ENCODE measurements around the gene MAP3K5.

DNA sequence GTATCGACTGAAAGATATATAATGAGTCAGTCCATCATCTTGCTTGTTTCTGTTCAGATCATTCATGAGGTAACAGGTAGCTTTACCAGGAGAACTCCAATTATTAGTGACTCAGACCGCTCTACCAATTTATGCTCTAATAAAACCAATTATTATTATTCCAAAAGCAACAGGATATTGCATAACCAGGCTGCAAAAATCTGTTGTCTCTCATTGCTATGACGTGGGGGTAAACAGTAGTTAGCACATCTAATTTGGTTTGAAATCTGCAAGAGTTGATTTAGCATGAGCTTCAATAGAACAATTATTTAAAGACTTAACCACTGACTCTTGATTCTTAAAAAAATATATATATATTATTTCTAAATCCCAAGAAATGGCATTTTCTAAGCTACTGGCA lies 151.1 kb downstream of the MAP3K5 start:
- TF ChIP-seq POLR2AphosphoS5 (IDR thresholded peaks at IDR 0.05; ENCODE audit: low read depth, low read length), result no peak
- TF ChIP-seq, protein P1, sequence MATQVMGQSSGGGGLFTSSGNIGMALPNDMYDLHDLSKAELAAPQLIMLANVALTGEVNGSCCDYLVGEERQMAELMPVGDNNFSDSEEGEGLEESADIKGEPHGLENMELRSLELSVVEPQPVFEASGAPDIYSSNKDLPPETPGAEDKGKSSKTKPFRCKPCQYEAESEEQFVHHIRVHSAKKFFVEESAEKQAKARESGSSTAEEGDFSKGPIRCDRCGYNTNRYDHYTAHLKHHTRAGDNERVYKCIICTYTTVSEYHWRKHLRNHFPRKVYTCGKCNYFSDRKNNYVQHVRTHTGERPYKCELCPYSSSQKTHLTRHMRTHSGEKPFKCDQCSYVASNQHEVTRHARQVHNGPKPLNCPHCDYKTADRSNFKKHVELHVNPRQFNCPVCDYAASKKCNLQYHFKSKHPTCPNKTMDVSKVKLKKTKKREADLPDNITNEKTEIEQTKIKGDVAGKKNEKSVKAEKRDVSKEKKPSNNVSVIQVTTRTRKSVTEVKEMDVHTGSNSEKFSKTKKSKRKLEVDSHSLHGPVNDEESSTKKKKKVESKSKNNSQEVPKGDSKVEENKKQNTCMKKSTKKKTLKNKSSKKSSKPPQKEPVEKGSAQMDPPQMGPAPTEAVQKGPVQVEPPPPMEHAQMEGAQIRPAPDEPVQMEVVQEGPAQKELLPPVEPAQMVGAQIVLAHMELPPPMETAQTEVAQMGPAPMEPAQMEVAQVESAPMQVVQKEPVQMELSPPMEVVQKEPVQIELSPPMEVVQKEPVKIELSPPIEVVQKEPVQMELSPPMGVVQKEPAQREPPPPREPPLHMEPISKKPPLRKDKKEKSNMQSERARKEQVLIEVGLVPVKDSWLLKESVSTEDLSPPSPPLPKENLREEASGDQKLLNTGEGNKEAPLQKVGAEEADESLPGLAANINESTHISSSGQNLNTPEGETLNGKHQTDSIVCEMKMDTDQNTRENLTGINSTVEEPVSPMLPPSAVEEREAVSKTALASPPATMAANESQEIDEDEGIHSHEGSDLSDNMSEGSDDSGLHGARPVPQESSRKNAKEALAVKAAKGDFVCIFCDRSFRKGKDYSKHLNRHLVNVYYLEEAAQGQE (IDR thresholded peaks at IDR 0.05; ENCODE audit: insufficient read depth in 1 of 2, low read depth in 2 of 2, low read length in 2 of 2), result no peak
- no peak for TF ChIP-seq SIN3A (IDR thresholded peaks at IDR 0.05; ENCODE audit: borderline replicate concordance, insufficient read depth, low read length)
